CD4-positive, alpha-beta T cell treated with Interleukin-17A for 4 hours (primary cell): Measurements from ENCODE around the gene CAV1.

Source experiments
- DNase-seq: peaks from one replicate; pipeline ENCODE4 v3.0.0-alpha.2; 2020; ENCODE audit warnings: mixed read lengths

CAV1 gene

GRCh38 chr7:116505278-116505677 is 19.6 kb upstream of the CAV1 start:
- no peak for DNase-seq

- DNase-seq = no peak
These were observed 19.0 kb upstream of the CAV1 start for GRCh38 chr7:116505823-116506222.

GRCh38 chr7:116509982-116510579 is 14.8 kb upstream of the CAV1 start:
- DNase-seq = no peak

GRCh38 chr7:116510795-116511194 is 14.0 kb upstream of the CAV1 start:
- DNase-seq = no peak

- peak; percentile 19 for DNase-seq
These were observed 13.0 kb upstream of the CAV1 start for GRCh38 chr7:116511552-116512519.

GRCh38 chr7:116512520-116513188 is 12.2 kb upstream of the CAV1 start:
- no peak for DNase-seq

- no peak for DNase-seq
These were observed 9.3 kb upstream of the CAV1 start for GRCh38 chr7:116515584-116515983.

GRCh38 chr7:116516324-116516723 is 8.5 kb upstream of the CAV1 start:
- no peak for DNase-seq

GRCh38 chr7:116517626-116518025 is 7.2 kb upstream of the CAV1 start:
- no peak for DNase-seq

GRCh38 chr7:116518961-116519360 is 5.9 kb upstream of the CAV1 start:
- no peak for DNase-seq

GRCh38 chr7:116521046-116521664 is 3.7 kb upstream of the CAV1 start:
- DNase-seq = no peak

- no peak for DNase-seq
These were observed 2.6 kb upstream of the CAV1 start for GRCh38 chr7:116522247-116522646.

GRCh38 chr7:116524221-116524608 is 621 bp upstream of the CAV1 start:
- no peak for DNase-seq

- DNase-seq = peak; percentile 32
These were observed 569 bp downstream of the CAV1 start for GRCh38 chr7:116525298-116525912.

- peak; percentile 63 for DNase-seq
These were observed 1.4 kb downstream of the CAV1 start for GRCh38 chr7:116525913-116526861.

- no peak for DNase-seq
These were observed 2.1 kb downstream of the CAV1 start for GRCh38 chr7:116526897-116527296.

- DNase-seq = no peak
These were observed 2.7 kb downstream of the CAV1 start for GRCh38 chr7:116527521-116527920.

- no peak for DNase-seq
These were observed 3.4 kb downstream of the CAV1 start for GRCh38 chr7:116528008-116528789.

- no peak for DNase-seq
These were observed 4.4 kb downstream of the CAV1 start for GRCh38 chr7:116529250-116529649.

GRCh38 chr7:116530107-116530820 is 5.4 kb downstream of the CAV1 start:
- DNase-seq = no peak
